Astrocyte (in vitro differentiated cells and primary cell): Measurements from ENCODE around the gene FBXW7. TPM values are rescaled to one million over a fixed set of nuclear protein-coding genes. Genes with fewer than 3 reads are reported as not detected.

ENCODE experiments used
- DNase-seq: peaks from one replicate; pipeline ENCODE4 v3.0.0-alpha.2; 2010; ENCODE audit warnings: low read depth
- FAIRE-seq: peaks from 2 replicates; lab custom pipeline; 2011; peaks lifted over from hg19 to GRCh38; lab: Jason Lieb, UNC
- H2AFZ ChIP-seq: 2 replicates; pipeline ENCODE4 v1.6.0; 2012; ENCODE audit warnings: low read depth, low read length, inconsistent platforms
- H3K27ac ChIP-seq: 2 replicates; pipeline ENCODE4 v1.5.1; 2011; ENCODE audit warnings: low read depth, low read length, inconsistent platforms
- H3K27me3 ChIP-seq: 2 replicates; pipeline ENCODE4 v1.6.0; 2011; ENCODE audit warnings: low read length, inconsistent platforms; ENCODE audit not compliant: insufficient read depth
- H3K36me3 ChIP-seq: 2 replicates; pipeline ENCODE4 v1.5.1; 2011; ENCODE audit warnings: low read length, inconsistent platforms; ENCODE audit not compliant: insufficient read depth
- H3K4me1 ChIP-seq: 2 replicates; pipeline ENCODE4 v1.5.1; 2011; ENCODE audit warnings: low read length, inconsistent platforms; ENCODE audit not compliant: insufficient read depth
- H3K4me2 ChIP-seq: 2 replicates; pipeline ENCODE4 v1.6.0; 2012; ENCODE audit warnings: low read length, inconsistent platforms
- H3K4me3 ChIP-seq: 2 replicates; pipeline ENCODE4 v1.5.1; 2011; ENCODE audit warnings: low read depth, mild to moderate bottlenecking, low read length, inconsistent platforms; ENCODE audit not compliant: insufficient read depth
- H3K79me2 ChIP-seq: 2 replicates; pipeline ENCODE4 v1.6.0; 2012; ENCODE audit warnings: mild to moderate bottlenecking, low read length, inconsistent platforms; ENCODE audit not compliant: insufficient read depth
- H3K9ac ChIP-seq: 2 replicates; pipeline ENCODE4 v1.6.0; 2012; ENCODE audit warnings: mild to moderate bottlenecking, low read length, inconsistent platforms
- H3K9me3 ChIP-seq: 2 replicates; pipeline ENCODE4 v1.5.1; 2012; ENCODE audit warnings: low read depth, mild to moderate bottlenecking, low read length, inconsistent platforms; ENCODE audit not compliant: insufficient read depth
- H4K20me1 ChIP-seq: 2 replicates; pipeline ENCODE4 v1.6.0; 2012; ENCODE audit warnings: low read length, inconsistent platforms; ENCODE audit not compliant: insufficient read depth
- H3K27ac Mint-ChIP-seq: one replicate; pipeline ENCODE4 v1.8.0; 2021; ENCODE audit warnings: mild to moderate bottlenecking, mixed read lengths; ENCODE audit not compliant: unreplicated experiment
- H3K27me3 Mint-ChIP-seq: one replicate; pipeline ENCODE4 v1.8.0; 2021; ENCODE audit warnings: low read depth, mixed read lengths; ENCODE audit not compliant: unreplicated experiment
- H3K36me3 Mint-ChIP-seq: one replicate; pipeline ENCODE4 v1.8.0; 2021; ENCODE audit warnings: low read depth, mixed read lengths; ENCODE audit not compliant: unreplicated experiment
- H3K4me1 Mint-ChIP-seq: one replicate; pipeline ENCODE4 v1.8.0; 2021; ENCODE audit warnings: low read depth, mixed read lengths; ENCODE audit not compliant: unreplicated experiment
- H3K4me3 Mint-ChIP-seq: one replicate; pipeline ENCODE4 v1.8.0; 2021; ENCODE audit warnings: mild to moderate bottlenecking, moderate library complexity, mixed read lengths; ENCODE audit not compliant: unreplicated experiment
- H3K9me3 Mint-ChIP-seq: one replicate; pipeline ENCODE4 v1.8.0; 2021; ENCODE audit warnings: mild to moderate bottlenecking, mixed read lengths; ENCODE audit not compliant: unreplicated experiment
- EZH2 ChIP-seq: IDR thresholded peaks from 2 replicates; pipeline ENCODE4 v1.6.1; 2012; ENCODE audit warnings: mild to moderate bottlenecking, low read length, inconsistent platforms; ENCODE audit not compliant: insufficient read depth
- total RNA-seq: library from RNA; stranded (reverse); gene quantifications from 2 replicates; pipeline ENCODE4 v1.2.1, GENCODE V29; 2021
- TF ChIP-seq, protein P1 (sequence below): IDR thresholded peaks from 2 replicates; pipeline ENCODE4 v1.5.1; 2011; ENCODE audit warnings: low read depth, mild to moderate bottlenecking, inconsistent platforms, low read length, moderate library complexity; ENCODE audit not compliant: insufficient read depth

The FBXW7 gene
- total RNA-seq, 1 donor from 2014 or later = 34.7 TPM

GRCh38 chr4:152480326-152480725 lies 55.6 kb downstream of the FBXW7 start:
- FAIRE-seq (no peak), DNase-seq (no peak)
- Histone ChIP-seq H3K9ac (no peak overlapping the region), H3K4me3 (no peak overlapping the region), H3K79me2 (peaks cover 49% of the 10 kb centered on the region), H3K27ac (no peak overlapping the region), H3K9me3 (no peaks in the 10 kb centered on the region), H3K27me3 (no peaks in the 10 kb centered on the region), H3K4me1 (peaks cover 3% of the 10 kb centered on the region), H3K36me3 (no peaks in the 10 kb centered on the region), H3K4me2 (no peak overlapping the region), H4K20me1 (peaks cover 14% of the 10 kb centered on the region), H2AFZ (no peak overlapping the region)
- Mint-ChIP-seq H3K9me3 (no peaks in the 10 kb centered on the region), H3K4me1 (peaks cover 5% of the 10 kb centered on the region), H3K36me3 (peaks cover 3% of the 10 kb centered on the region), H3K27me3 (no peaks in the 10 kb centered on the region), H3K27ac (no peak overlapping the region), H3K4me3 (no peak overlapping the region)
- TF ChIP-seq, protein P1, sequence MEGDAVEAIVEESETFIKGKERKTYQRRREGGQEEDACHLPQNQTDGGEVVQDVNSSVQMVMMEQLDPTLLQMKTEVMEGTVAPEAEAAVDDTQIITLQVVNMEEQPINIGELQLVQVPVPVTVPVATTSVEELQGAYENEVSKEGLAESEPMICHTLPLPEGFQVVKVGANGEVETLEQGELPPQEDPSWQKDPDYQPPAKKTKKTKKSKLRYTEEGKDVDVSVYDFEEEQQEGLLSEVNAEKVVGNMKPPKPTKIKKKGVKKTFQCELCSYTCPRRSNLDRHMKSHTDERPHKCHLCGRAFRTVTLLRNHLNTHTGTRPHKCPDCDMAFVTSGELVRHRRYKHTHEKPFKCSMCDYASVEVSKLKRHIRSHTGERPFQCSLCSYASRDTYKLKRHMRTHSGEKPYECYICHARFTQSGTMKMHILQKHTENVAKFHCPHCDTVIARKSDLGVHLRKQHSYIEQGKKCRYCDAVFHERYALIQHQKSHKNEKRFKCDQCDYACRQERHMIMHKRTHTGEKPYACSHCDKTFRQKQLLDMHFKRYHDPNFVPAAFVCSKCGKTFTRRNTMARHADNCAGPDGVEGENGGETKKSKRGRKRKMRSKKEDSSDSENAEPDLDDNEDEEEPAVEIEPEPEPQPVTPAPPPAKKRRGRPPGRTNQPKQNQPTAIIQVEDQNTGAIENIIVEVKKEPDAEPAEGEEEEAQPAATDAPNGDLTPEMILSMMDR = no peak
- TF ChIP-seq EZH2 = no peak

GRCh38 chr4:152479428-152480026 lies 56.4 kb downstream of the FBXW7 start:
- no peaks in the 10 kb centered on the region for H3K27me3 ChIP-seq
- peak overlapping the region; percentile 23 for H3K27ac Mint-ChIP-seq
- TF ChIP-seq, protein P1 = no peak
- no peak for TF ChIP-seq EZH2
- peaks cover 47% of the 10 kb centered on the region for H3K79me2 ChIP-seq
- H3K9me3 ChIP-seq = no peaks in the 10 kb centered on the region
- peak overlapping the region; percentile 47 for H3K27ac ChIP-seq
- no peaks in the 10 kb centered on the region for H3K36me3 ChIP-seq
- H3K4me1 ChIP-seq = peaks cover 3% of the 10 kb centered on the region
- DNase-seq (peak; percentile 84), FAIRE-seq (peak; percentile 52)
- no peaks in the 10 kb centered on the region for H3K27me3 Mint-ChIP-seq
- H3K9ac ChIP-seq = no peak overlapping the region
- H3K36me3 Mint-ChIP-seq = peaks cover 3% of the 10 kb centered on the region
- H3K4me1 Mint-ChIP-seq = peaks cover 6% of the 10 kb centered on the region
- H3K9me3 Mint-ChIP-seq = no peaks in the 10 kb centered on the region
- H4K20me1 ChIP-seq = peaks cover 18% of the 10 kb centered on the region
- no peak overlapping the region for H3K4me3 ChIP-seq
- no peak overlapping the region for H3K4me3 Mint-ChIP-seq
- no peak overlapping the region for H2AFZ ChIP-seq
- H3K4me2 ChIP-seq = no peak overlapping the region
